Mammary epithelial cell (primary cell): ENCODE results near the gene CAMTA1.

ENCODE experiments used
- CTCF ChIP-seq, 2 donors: IDR thresholded peaks in 1 of 2; conservative IDR thresholded peaks in 1 of 2; 2 replicates each; pipeline ENCODE4 v1.5.1; 2011 to 2012; ENCODE audit warnings: inconsistent platforms in 2 of 2, low read length in 2 of 2, mild to moderate bottlenecking in 2 of 2, control low read depth in 1 of 2, low read depth in 1 of 2; ENCODE audit not compliant: insufficient read depth in 1 of 2; ENCODE audit errors: extremely low read depth in 1 of 2
- EZH2 ChIP-seq: IDR thresholded peaks from 2 replicates; pipeline ENCODE4 v1.6.1; 2012; ENCODE audit warnings: low read length, inconsistent platforms, borderline replicate concordance

- TF ChIP-seq CTCF (conservative IDR thresholded peaks at IDR 0.05 in 1 of 2, IDR thresholded peaks at IDR 0.05 in 1 of 2; ENCODE audit: extremely low read depth in 1 of 2, insufficient read depth in 1 of 2, low read depth in 1 of 2, low read length in 2 of 2) (peak; percentile 77 to 94), EZH2 (no peak)
Observed at GRCh38 chr1:7539769-7540175, 754.5 kb downstream of the CAMTA1 start.
